K562 (cell line): ENCODE measurements around the gene LAMA5. TPM values are rescaled to one million over a fixed set of nuclear protein-coding genes. Genes with fewer than 3 reads are reported as not detected.

Experiments
- AFF1 ChIP-seq, 2 experiments: fragments of 450-650 bp; IDR thresholded peaks; 2 replicates each; pipeline ENCODE4 v1.6.1; 2018; ENCODE audit warnings: mild to moderate bottlenecking in 2 of 2, low read depth in 1 of 2; ENCODE audit not compliant: partially characterized antibody in 2 of 2
- ATF1 ChIP-seq, 2 experiments: fragments of 450-650 bp in 1 of 2; IDR thresholded peaks; 2 replicates each; pipeline ENCODE4 v1.6.1; 2016; ENCODE audit warnings: missing compliant biosample characterization in 1 of 2, missing genetic modification characterization in 1 of 2
- CC2D1A ChIP-seq: fragments of 450-650 bp; IDR thresholded peaks from 2 replicates; pipeline ENCODE4 v1.6.1; 2017; ENCODE audit warnings: mild to moderate bottlenecking
- CREB5 ChIP-seq: fragments of 250-450 bp; sonication (Bioruptor Pico); IDR thresholded peaks from 2 replicates; pipeline ENCODE4 v1.5.0; 2020; ENCODE audit warnings: mild to moderate bottlenecking
- EP300 ChIP-seq: IDR thresholded peaks from 2 replicates; pipeline ENCODE4 v1.6.1; 2012; ENCODE audit warnings: low read length, improper control_type of control experiment
- ETS2 ChIP-seq: IDR thresholded peaks from 2 replicates; pipeline ENCODE4 v1.6.1; 2016; ENCODE audit warnings: borderline replicate concordance, missing genetic modification characterization, mild to moderate bottlenecking, moderate library complexity, missing compliant biosample characterization; ENCODE audit not compliant: poor library complexity, severe bottlenecking
- ETV1 ChIP-seq: fragments of 450-650 bp; conservative IDR thresholded peaks from 2 replicates; pipeline ENCODE4 v1.6.1; 2016; ENCODE audit warnings: missing genetic modification characterization, control low read depth, low read depth, missing compliant biosample characterization
- FOXO4 ChIP-seq: fragments of 450-650 bp; formaldehyde crosslinking; IDR thresholded peaks from 2 replicates; pipeline ENCODE4 v1.4.0; 2020; ENCODE audit warnings: mild to moderate bottlenecking, moderate library complexity
- HDAC2 ChIP-seq: fragments of 450-650 bp; IDR thresholded peaks from 2 replicates; pipeline ENCODE4 v1.6.1; 2016; ENCODE audit warnings: mild to moderate bottlenecking
- KDM2B ChIP-seq: fragments of 250-450 bp; sonication (Bioruptor Pico); IDR thresholded peaks from 2 replicates; pipeline ENCODE4 v1.8.0; 2021; ENCODE audit warnings: mild to moderate bottlenecking, moderate library complexity
- PTTG1 ChIP-seq: fragments of 450-650 bp; IDR thresholded peaks from 2 replicates; pipeline ENCODE4 v1.6.1; 2016; ENCODE audit warnings: low read depth, mild to moderate bottlenecking, missing genetic modification characterization, missing compliant biosample characterization
- SAFB2 ChIP-seq: fragments of 200-400 bp; formaldehyde crosslinking; IDR thresholded peaks from 2 replicates; pipeline ENCODE4 v1.6.1; 2018; ENCODE audit warnings: borderline replicate concordance, low read length, low read depth, moderate library complexity; ENCODE audit not compliant: severe bottlenecking
- THAP7 ChIP-seq: fragments of 250-450 bp; sonication (Bioruptor Pico); IDR thresholded peaks from 2 replicates; pipeline ENCODE4 v1.5.0; 2021
- TRIM24 ChIP-seq, 2 experiments: fragments of 450-650 bp; IDR thresholded peaks; 2 replicates each; pipeline ENCODE4 v1.6.1; 2016
- TSC22D4 ChIP-seq: fragments of 450-650 bp; IDR thresholded peaks from 2 replicates; pipeline ENCODE4 v1.6.1; 2016; ENCODE audit warnings: missing genetic modification characterization, missing biosample characterization, control low read depth
- ZBTB43 ChIP-seq: sonication (generic); formaldehyde crosslinking; IDR thresholded peaks from 2 replicates; pipeline ENCODE4 v1.8.0; 2023; ENCODE audit warnings: mild to moderate bottlenecking, missing genetic modification reagents
- ZEB2 ChIP-seq: fragments of 450-650 bp; IDR thresholded peaks from 2 replicates; pipeline ENCODE4 v1.6.1; 2016
- ZNF347 ChIP-seq: fragments of 450-650 bp; formaldehyde crosslinking; IDR thresholded peaks from 2 replicates; pipeline ENCODE4 v1.4.0; 2020; ENCODE audit warnings: low read depth, mild to moderate bottlenecking, moderate library complexity
- ZNF589 ChIP-seq: fragments of 200-800 bp; sonication (Bioruptor generic); IDR thresholded peaks from 2 replicates; pipeline ENCODE4 v1.6.1; 2016; ENCODE audit warnings: low read depth, missing genetic modification characterization, missing compliant biosample characterization
- ZNF668 ChIP-seq: fragments of 250-450 bp; sonication (Bioruptor Pico); IDR thresholded peaks from 2 replicates; pipeline ENCODE4 v1.8.0; 2022; ENCODE audit warnings: mild to moderate bottlenecking, inconsistent platforms
- polyA plus RNA-seq, 8 experiments: library from polyadenylated mRNA; depleted of rRNA in 4 of 8; stranded (reverse) in 5 of 8; unstranded in 3 of 8; fragments of >200 nt; fragmentation: Nextera tagmentation in 2 of 8; fragmentation: Illumina TruSeq in 1 of 8; extraction: Ambion mirVana in 2 of 8; extraction: Trizol in 1 of 8; gene quantifications; 2 replicates each; pipeline versions ENCODE4 v1.2.1 to v1.2.3, GENCODE V29; 2011 to 2014; ENCODE audit warnings: inconsistent platforms in 1 of 8, missing spikeins in 1 of 8
- total RNA-seq, 7 experiments: library from RNA; depleted of rRNA in 6 of 7; stranded (reverse); fragments of >200 nt in 6 of 7; fragmentation: Illumina TruSeq in 2 of 7; extraction: Trizol in 2 of 7; gene quantifications; 2 replicates each; pipeline versions ENCODE4 v1.2.1 to v1.2.3, GENCODE V29; 2011 to 2021; ENCODE audit warnings: low replicate concordance in 1 of 7

LAMA5 gene
- total and polyA plus RNA-seq, 9 of the 15 experiments (the other 6 are each of a cell fraction or from before 2014, with no cell fraction given): 0.31 to 101 (median 7.8) TPM

GRCh38 chr20:62302341-62303061 is 64.6 kb downstream of the LAMA5 start, which contains the start of gene ADRM1 (continued):
- no peak for TF ChIP-seq ZBTB43 (CRISPR knock-in tag)
- no peak for TF ChIP-seq TRIM24 (IDR thresholded peaks at IDR 0.05)
- no peak for TF ChIP-seq ETS2 (tag)
- TF ChIP-seq CREB5 (CRISPR knock-in tag): no peak
- no peak for TF ChIP-seq KDM2B (CRISPR knock-in tag)
- TF ChIP-seq EP300: 0 out of 2 replicates have a peak, but pooled peaks have one; percentile 34
- no peak for TF ChIP-seq CC2D1A
- TF ChIP-seq TSC22D4 (tag): no peak
- no peak for TF ChIP-seq ZNF589
- TF ChIP-seq ATF1 (CRISPR knock-in tag; IDR thresholded peaks at IDR 0.05): no peak
- peak; percentile 91 for TF ChIP-seq ATF1 (tag; IDR thresholded peaks at IDR 0.05)
- TF ChIP-seq AFF1 (IDR thresholded peaks at IDR 0.05; ENCODE audit: low read depth in 1 of 2, partially characterized antibody in 2 of 2): no peak
- TF ChIP-seq FOXO4: no peak
- no peak for TF ChIP-seq PTTG1 (tag)
- no peak for TF ChIP-seq ZEB2
- TF ChIP-seq ETV1 (tag): peak; percentile 73
- no peak for TF ChIP-seq THAP7
- TF ChIP-seq HDAC2: peak; percentile 52
- TF ChIP-seq ZNF347 (CRISPR knock-in tag): no peak
- TF ChIP-seq ZNF668 (CRISPR knock-in tag): no peak
- no peak for TF ChIP-seq SAFB2
